Kidney tubule cell (primary cell): ENCODE measurements around the gene EDN2.

ENCODE experiments used
- DNase-seq: peaks from one replicate; pipeline ENCODE4 v3.0.0-alpha.2; 2018; ENCODE audit warnings: low spot score

EDN2 gene

GRCh38 chr1:41484402-41485241 is at the start of gene EDN2:
TSS of gene EDN2 (minus strand) at chr1:41484683. CDS start at chr1:41484601, 82 bp downstream.
- peak; percentile 86 for DNase-seq

DNA sequence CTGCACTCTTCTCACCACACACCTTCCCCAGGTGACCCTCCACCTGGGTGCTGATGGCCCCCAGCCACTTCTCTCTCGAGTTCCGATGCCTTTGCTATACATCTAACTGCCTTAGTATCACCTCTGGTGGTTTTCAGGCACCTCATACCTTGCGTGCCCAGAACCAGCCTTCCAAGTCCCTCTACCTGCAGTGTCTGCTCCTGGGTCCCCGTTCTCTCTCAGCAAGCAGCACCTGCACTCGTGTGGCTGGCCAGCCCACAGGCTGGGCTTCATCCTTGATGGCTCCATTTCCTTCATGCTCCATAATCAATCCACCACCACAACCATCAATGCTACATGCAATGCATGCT is 49.2 kb upstream of the EDN2 start:
- DNase-seq: no peak

DNA sequence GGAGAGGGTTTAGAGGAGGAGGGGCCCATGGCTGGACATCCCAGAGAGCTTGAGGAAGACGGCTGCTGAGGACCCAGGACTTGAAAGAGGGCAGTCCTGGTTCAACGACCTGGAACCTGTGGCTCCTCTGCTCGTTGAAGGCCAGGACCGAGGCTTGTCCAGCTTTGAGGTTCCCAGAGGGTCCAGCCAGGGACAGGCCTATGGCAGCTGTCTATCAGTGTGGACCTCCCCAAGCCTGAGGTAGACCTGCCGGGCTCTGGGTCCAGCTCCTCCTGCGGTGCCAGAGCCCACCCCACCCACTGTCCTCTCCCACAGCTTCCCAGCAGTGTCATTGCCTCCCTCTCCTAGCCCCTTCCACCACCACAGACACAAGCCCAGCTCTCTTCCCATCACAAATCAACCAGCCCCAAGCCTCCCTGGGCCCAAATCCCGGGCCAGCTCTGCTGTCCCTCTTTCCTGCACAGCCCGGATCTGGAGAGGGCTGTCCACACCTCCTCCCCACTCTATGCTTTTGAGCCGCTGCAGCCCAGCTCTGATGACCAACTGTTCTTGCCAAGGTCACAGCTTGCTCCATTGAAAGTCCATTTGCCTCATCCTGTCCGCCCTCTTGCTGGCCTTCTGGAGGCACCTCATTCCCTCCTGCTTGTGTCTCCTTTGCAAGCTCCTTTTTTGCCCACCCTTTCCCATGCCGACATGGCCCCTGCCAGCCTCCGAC is 48.7 kb upstream of the EDN2 start:
- DNase-seq: no peak

DNA sequence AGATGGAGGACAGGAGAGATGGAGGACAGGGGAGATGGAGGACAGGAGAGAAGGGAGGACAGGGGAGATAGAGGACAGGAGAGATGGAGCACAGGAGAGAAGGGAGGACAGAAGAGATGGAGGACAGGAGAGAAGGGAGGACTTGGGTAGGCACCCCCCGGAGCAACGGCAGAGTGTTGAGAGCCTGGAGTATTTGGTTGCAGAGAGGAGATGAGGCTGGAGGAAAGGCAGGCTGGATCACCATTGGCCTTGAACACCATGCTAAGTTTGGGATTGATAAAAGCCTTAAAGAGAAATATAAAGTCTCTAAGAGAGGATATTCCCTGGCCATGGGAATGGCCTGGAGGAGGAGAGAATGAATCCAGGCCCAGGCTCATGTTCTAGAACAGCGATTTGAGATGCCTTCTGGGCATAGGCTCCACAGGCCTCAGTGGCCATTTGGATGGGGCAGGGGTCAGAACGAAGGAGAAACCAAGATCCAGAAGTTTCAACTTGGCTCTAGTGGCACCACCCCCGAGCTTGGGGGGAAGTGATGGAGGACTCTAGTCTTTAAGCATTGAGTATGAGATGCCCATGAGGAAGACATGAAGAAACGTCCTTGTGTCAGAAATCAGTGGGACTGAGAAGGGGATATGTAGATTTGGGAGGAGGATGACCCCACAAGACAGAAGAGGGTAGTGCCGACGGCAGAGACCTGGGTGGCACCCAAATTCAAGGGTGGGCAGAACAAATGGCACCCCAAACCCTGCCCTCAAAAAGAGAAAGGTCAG is 47.9 kb upstream of the EDN2 start:
- DNase-seq: no peak

- DNase-seq: no peak
Observed at GRCh38 chr1:41530411-41530810, 45.9 kb upstream of the EDN2 start.

- no peak for DNase-seq
Observed at GRCh38 chr1:41529621-41530395, 45.3 kb upstream of the EDN2 start.

DNA sequence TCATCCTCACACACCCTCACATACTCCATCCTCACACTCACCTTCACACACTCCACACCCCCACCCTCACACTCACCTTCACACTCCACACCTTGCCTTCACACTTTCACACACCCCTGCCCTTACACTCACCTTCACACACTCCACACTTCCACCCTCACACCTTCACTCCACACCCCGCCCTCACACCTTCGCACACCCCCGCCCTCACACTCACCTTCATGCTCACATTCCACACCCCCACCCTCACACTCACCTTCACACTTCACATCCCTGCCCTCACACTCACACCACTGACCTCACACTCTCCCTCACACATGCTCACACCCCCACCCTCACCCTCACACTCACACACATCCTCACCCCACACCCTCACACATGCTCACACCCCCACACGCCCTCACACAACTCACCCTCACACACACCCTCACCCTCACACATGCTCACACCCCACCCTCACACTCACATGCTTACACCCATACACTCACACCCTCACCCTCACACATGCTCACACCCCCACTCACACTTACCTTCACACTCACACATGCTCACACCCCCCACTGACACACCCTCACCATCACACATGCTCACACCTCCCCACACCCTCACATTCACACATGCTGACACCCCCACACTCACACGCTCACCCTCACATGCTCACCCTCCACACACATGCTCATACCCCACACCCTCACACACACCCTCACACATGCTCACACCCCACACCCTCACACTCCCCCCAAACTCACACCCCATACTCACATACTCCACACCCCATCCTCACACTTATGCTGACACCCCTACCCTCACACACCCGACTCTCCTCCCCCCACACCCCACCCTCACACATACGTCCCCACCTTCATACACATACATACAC is 44.5 kb upstream of the EDN2 start:
- DNase-seq: no peak

DNA sequence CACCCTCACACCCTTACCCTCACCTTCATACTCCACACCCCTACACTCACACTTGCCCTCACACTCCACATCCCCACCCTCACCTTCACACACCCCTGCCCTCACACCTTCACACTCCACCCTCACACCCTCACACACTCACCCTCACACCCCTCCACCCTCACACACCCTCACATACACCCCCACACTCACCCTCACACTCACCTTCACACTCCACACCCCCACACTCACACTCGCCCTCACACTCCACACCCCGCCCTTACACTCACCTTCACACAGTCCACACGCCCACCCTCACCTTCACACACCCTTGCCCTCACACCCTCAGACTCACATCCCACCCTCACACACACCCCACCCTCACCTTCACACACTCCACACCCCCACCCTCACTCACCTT is 43.6 kb upstream of the EDN2 start:
- no peak for DNase-seq

DNA sequence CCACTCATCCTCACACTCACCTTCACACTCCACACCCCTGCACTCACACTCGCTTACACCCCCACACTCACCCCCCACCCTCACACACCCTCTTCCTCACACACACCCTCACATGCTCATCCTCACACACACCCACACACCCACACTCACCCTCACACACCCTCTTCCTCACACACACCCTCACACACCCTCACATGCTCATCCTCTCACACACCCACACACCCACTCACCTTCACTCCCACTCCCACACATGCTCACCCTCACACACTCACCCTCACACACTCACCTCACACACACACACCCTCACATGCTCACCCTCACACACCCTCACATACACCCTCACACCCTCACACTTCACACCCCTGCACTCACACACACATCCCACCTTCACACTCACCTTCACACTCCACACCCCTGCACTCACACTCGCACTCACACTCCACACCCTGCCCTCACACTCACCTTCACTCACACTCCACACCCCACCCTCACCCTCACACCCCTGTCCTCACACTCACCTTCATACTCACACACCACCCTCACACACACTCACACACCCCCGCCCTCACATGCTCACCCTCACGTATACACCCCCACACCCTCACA is 42.6 kb upstream of the EDN2 start:
- no peak for DNase-seq

GRCh38 chr1:41525891-41526587 is 41.6 kb upstream of the EDN2 start:
- no peak for DNase-seq

DNA sequence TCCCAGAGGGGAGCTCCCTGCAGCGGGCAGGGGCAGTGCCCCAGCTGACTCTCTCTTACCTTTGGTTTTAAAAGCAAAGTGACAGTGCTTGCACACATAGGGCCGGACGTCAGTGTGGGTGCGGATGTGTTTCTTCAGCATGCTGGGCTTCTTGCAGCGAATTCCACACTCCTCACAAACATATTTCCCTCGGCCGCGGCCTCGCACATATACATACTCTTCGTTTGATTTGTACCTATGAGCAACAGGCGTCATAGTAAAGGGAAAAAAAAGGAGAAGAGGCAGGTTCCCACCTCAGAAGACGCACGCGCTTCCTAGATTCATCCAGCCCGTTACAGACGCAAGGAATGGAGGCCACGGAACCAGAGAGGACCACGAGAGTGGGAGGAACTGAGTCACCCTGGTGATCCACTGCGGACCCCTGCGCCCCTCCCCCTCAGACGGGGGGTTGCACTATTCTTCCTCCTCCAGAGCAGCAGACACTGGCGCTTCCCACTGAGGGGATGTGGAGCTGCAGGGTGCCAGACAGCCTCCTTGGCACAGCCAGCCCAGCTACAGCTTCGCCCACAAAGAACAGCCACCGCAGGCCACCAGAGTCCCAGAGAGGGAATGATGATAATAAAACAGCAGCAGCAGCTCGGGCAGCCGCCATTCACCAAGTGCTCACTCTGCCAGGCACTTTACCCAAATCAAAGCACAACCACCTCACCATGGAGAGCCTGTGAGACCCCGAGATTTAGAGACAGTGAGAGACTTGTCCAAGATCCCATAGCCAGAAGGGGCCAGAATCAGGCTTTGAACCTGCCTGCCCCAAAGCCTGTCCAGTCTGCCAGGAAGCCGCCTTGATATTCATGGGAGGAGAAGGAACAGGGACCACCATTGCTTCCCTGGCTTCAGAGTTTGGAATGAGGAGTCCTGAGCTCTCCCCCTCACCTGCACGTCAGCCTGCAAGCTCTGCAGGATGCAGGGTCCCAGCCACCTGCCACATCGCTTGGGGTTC is 40.5 kb upstream of the EDN2 start:
- no peak for DNase-seq

DNA sequence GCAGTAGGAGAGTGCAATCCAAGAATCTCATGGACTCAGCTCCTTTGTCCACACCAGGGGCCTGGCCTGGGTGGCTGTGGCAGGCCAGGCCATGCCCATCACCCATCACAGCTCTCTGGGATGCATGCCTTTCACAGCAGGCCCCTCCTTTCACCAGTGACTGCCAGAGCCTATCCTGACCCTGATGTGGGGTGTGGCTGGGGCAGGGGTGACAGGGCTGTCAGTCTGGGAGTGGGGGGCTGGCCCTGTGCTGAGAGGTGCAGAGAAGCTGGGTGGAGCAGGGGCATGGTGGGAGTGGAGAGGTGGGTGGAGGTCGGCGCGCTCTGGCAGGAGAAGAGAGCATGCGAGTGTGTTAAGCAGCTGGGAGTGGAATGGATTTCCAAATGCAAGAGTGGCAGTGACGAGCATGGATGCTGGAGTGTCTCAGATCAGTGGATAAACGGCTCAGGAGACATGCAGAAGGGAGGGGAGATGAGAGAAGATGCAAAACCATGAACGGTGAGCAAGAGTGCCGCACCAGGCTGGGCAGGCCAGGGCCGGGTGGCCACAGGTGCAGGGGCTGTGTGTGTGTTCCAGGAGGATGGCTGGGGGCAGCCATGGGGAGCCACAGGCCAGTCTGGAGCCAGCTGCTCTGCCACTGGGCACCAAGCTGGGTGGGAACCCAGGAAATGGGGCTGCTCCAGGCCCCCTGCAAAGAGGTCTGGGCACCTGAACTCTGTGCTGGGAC is 39.6 kb upstream of the EDN2 start:
- no peak for DNase-seq

- DNase-seq: no peak
Observed at GRCh38 chr1:41523071-41523470, 38.6 kb upstream of the EDN2 start.

DNA sequence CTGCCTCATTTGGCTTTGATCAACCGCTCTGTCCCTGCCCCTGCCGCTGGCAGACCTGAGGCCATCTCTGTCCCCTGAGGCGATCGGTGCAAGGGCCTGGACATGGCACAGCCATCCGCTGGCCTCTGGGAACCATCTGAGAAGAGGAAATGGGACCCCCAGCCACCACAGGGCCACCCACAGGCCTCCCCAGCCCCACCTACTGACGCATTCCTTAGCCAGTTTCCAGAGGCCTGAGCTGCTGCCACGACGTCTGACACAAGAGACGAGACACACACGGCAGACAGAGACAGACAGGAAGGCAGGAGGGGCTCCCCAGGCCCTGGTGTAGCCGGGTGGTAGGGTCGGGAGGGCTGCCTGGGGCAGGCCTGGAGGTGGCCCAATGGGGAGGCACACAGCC is 37.3 kb upstream of the EDN2 start:
- DNase-seq: no peak

DNA sequence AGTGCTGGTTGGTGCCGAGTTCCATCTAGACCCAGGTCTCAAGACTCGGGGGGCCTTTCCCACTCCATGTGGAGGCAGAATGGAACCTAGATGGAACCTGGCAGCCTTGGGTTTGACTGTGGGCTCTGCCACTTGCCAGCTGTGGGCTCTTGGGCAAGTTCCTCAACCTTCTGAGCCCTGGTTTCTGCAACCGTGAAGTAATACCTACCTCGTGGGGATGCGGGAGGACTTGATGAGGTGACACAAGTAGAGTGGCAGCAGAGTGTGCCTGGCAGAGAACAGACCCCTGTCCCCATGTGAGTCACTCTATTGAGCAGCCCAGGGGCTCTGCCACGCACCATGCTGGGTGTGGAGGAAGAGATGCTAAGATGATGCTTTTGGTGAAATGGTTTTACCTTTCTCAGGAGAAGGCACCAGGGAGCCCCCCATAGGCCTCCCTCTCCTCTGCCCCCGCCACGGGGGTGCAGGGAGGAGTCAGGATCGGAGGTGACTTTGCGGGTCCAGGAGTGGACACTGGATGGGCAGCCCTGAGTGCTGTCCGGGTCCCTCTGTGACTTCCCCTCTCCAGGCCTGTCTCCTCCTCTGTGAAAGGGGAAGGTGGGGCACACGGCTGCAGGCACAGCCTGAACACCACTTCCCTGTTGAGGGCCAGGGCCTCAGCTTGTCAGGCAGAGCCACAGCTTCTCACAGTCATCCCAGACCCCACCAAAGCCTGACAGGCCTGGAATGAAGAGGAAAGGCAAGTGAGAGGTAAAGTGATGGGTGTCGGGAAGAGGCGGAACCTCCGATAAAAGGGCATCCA is 36.7 kb upstream of the EDN2 start:
- no peak for DNase-seq

GRCh38 chr1:41519667-41520066 is 35.2 kb upstream of the EDN2 start:
- DNase-seq: no peak

DNA sequence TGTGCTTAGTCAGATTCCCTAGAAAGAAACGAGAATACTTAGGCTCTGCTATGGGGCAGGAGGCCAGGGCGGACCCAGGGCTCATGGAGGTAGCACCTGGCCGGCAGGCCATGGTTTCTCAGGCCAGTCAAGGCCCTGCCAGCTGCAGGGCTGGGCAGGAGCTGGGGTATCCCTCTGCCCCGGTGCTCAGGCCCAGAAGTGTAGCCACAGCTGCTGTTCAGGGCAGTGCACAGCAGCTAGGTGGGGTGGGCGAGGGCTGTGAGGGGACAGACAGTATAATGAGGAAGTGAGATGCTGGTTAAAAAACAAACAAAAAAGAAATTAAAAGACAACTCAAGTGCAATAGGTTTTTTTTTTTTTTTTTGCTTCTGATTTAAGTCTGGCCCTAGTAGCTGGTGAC is 34.0 kb upstream of the EDN2 start:
- no peak for DNase-seq
